A673 (cell line): ENCODE results near the gene LCE1D.

Source experiments
- CTCF ChIP-seq: fragments of 300-800, 200-600 bp; sonication (generic); conservative IDR thresholded peaks from 2 replicates; pipeline ENCODE4 v1.5.1; 2017; ENCODE audit warnings: low read depth, mild to moderate bottlenecking, antibody characterized with exemption, low read length, moderate library complexity, mixed read lengths
- EZH2 ChIP-seq: fragments of 200-600 bp; sonication (generic); IDR thresholded peaks from 2 replicates; pipeline ENCODE4 v1.6.1; 2017; ENCODE audit warnings: borderline replicate concordance, low read depth, mild to moderate bottlenecking, mixed read lengths, antibody characterized with exemption, low read length; ENCODE audit not compliant: poor library complexity, severe bottlenecking

- no peak for TF ChIP-seq CTCF
- TF ChIP-seq EZH2 = no peak
Observed at GRCh38 chr1:152760551-152761190, 35.9 kb upstream of the LCE1D start.
